NOMO-1 (cell line): Measurements from ENCODE around the gene GDF11.

Experiments
- DNase-seq, 2 experiments: peaks; one replicate each; lab custom pipeline; 2025; ENCODE audit not compliant: unreplicated experiment in 2 of 2; lab: John Stamatoyannopoulos, UW

Gene GDF11

GRCh38 chr12:55777856-55778255 lies 34.9 kb downstream of the GDF11 start:
- DNase-seq = no peak

DNA sequence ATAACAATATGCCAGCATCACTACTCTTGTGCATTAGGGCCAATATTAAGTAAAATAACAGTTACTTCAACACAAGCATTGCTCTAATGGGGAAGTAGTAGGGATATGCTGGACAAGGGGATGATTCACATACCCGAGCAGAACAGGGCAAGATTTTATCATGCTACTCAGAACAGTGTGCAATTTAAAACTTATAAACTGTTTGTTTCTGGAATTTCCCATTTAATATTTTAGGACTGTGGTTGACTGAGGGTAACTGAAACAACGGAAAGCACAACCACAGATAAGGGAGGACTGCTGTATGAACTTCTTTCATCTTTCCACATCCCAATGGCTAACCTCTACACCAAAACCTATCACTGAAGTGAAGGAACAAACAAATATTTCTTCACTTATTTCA lies 37.8 kb downstream of the GDF11 start:
- DNase-seq = no peak

- DNase-seq = no peak
These were observed 45.6 kb downstream of the GDF11 start for GRCh38 chr12:55788546-55788945.

DNA sequence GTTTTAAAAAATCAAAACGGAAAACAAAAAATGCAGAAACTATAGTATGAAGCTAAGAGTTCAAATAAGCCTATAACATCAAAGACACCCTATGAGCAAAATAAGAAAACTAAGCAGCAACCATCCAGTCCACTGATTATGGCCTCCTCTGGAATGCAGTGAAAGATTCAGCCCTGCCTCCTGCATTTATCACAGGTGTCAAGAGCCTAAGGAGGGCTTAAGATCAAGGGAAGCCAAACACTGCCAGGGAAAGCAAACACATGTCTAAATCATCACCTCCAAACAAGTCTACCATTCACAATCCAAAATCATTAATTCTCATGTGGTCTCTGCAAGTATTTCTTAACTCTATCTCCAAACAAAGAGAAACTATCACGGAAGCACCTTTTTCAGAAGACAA lies 46.2 kb downstream of the GDF11 start:
- DNase-seq = no peak

DNA sequence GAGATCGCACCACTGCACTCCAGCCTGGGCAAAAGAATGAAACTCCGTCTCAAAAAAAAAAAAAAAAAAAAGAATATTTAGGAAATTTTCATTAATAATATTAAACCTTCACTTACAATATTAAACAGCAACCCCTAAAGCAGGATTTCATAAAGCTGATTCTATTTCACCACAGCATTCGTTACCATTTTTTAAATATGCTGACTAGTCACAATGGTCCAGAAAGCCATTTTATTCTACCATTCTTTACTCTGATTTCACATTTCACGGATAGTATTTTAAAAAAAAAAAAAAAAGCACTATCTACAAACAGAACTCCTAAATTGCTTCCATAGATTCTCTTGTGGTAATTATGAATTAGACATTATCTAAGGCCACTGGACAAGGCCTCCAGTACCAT lies 47.0 kb downstream of the GDF11 start:
- DNase-seq = no peak

DNA sequence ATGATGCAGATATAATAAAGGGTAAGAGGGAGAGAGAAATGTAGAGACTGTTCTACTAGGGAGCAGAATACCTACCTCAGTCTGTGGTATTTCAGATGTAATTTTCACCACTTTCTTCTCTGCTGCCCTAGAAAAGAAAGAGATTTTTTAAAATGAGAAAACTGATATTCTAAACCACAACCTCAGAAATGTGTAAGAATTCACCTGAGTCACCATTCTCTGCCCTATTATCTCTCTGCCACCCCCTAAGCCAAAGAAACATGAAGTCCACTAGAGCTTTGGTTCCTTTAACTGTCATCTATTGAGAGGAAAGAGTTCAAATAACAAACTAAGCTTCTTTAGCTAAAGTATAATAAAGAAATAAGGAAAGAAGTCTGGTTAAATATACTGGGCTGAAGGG lies 53.0 kb downstream of the GDF11 start:
- no peak for DNase-seq

GRCh38 chr12:55797068-55797467 lies 54.1 kb downstream of the GDF11 start:
- DNase-seq = no peak

- DNase-seq = no peak
These were observed 54.6 kb downstream of the GDF11 start for GRCh38 chr12:55797550-55797949.
